Panc1 (cell line): ENCODE results near the gene HS3ST3A1. TPM values are rescaled to one million over a fixed set of nuclear protein-coding genes. Genes with fewer than 3 reads are reported as not detected.

ENCODE experiments used
- ATAC-seq: fragments of 200-7000 bp; cut with Tn5 transposase; 2 replicates; pipeline ENCODE4 v1.9.1; 2020; ENCODE audit warnings: mild to moderate bottlenecking, moderate library complexity
- BruUV-seq: library from RNA; stranded (reverse); fragments of 400-500 nt; replicated peaks from 2 replicates; lab custom pipeline; 2021; lab: Mats Ljungman, UMichigan
- CTCF ChIA-PET: fragments of 300-600 bp; sonication (Branson Sonifier 250); formaldehyde crosslinking; loops from one replicate; lab custom pipeline; 2022; ENCODE audit warnings: antibody characterized with exemption; lab: Charles Lee
- POLR2A ChIA-PET: fragments of 300-600 bp; sonication (Branson Sonifier 250); formaldehyde crosslinking; loops from one replicate; lab custom pipeline; 2022; ENCODE audit warnings: antibody characterized with exemption; lab: Charles Lee
- DNase-seq: peaks from one replicate; pipeline ENCODE4 v3.0.0-alpha.2; 2010; ENCODE audit warnings: low read depth, low spot score
- H3K27ac ChIP-seq: 2 replicates; pipeline ENCODE4 v1.5.1; 2011; ENCODE audit warnings: mild to moderate bottlenecking, low read length, inconsistent platforms
- H3K27me3 ChIP-seq: fragments of 200-500 bp; sonication (Bioruptor generic); 2 replicates; pipeline ENCODE4 v1.6.0; 2014; ENCODE audit warnings: low read length, inconsistent platforms; ENCODE audit not compliant: control insufficient read depth, insufficient read depth
- H3K36me3 ChIP-seq: fragments of 200-500 bp; sonication (Bioruptor generic); 2 replicates; pipeline ENCODE4 v1.5.1; 2014; ENCODE audit warnings: inconsistent platforms, mild to moderate bottlenecking, low read length, moderate library complexity; ENCODE audit not compliant: control insufficient read depth, insufficient read depth
- H3K4me1 ChIP-seq: 2 replicates; pipeline ENCODE4 v1.5.1; 2011; ENCODE audit warnings: inconsistent platforms, mild to moderate bottlenecking, low read length, moderate library complexity; ENCODE audit not compliant: control insufficient read depth, insufficient read depth
- H3K4me3 ChIP-seq, 2 experiments: 2 replicates each; pipeline ENCODE4 v1.5.1; 2011 to 2012; ENCODE audit warnings: low read depth in 2 of 2, low read length in 2 of 2, mild to moderate bottlenecking in 2 of 2, inconsistent platforms in 1 of 2, moderate library complexity in 1 of 2
- H3K9me3 ChIP-seq: fragments of 200-500 bp; sonication (Bioruptor generic); 2 replicates; pipeline ENCODE4 v1.5.1; 2014; ENCODE audit warnings: low read depth, mild to moderate bottlenecking, inconsistent platforms, low read length, moderate library complexity; ENCODE audit not compliant: control insufficient read depth, insufficient read depth
- CTCF ChIP-seq: fragments of 450-650 bp; IDR thresholded peaks from 2 replicates; pipeline ENCODE4 v1.5.1; 2017; ENCODE audit warnings: mild to moderate bottlenecking
- POLR2AphosphoS5 ChIP-seq: IDR thresholded peaks from 2 replicates; pipeline ENCODE4 v1.6.1; 2012; ENCODE audit warnings: mild to moderate bottlenecking, low read depth, low read length, moderate library complexity
- REST ChIP-seq, 2 experiments: IDR thresholded peaks; 2 replicates each; pipeline ENCODE4 v1.6.1; 2011 to 2012; ENCODE audit warnings: low read depth in 2 of 2, control low read depth in 1 of 2, low read length in 1 of 2, mild to moderate bottlenecking in 1 of 2, moderate library complexity in 1 of 2; ENCODE audit not compliant: insufficient read depth in 1 of 2
- SIN3A ChIP-seq: IDR thresholded peaks from 2 replicates; pipeline ENCODE4 v1.6.1; 2012; ENCODE audit warnings: low read depth, mild to moderate bottlenecking, low read length, moderate library complexity, borderline replicate concordance; ENCODE audit not compliant: insufficient read depth
- TCF7L2 ChIP-seq: IDR thresholded peaks from 2 replicates; pipeline ENCODE4 v1.6.1; 2011; ENCODE audit warnings: mild to moderate bottlenecking, low read depth, low read length, inconsistent platforms
- in situ Hi-C: cut with HindIII; loops from 2 replicates; pipeline ENCODE4 v1.10.0; 2016; ENCODE audit warnings: low sequenced_read_pairs, low pct_unique_long_range_greater_than_20kb
- intact Hi-C: fragments of 100-400 bp; cut with micrococcal nuclease; formaldehyde crosslinking; loops from one replicate; pipeline ENCODE4 v1.10.0; 2022; ENCODE audit not compliant: unreplicated experiment
- total RNA-seq: library from RNA; stranded (reverse); gene quantifications from one replicate; pipeline ENCODE4 v1.2.1, GENCODE V29; 2021; ENCODE audit not compliant: unreplicated experiment

Gene HS3ST3A1
- total RNA-seq, 1 experiment from 2014 or later, result 0.31 TPM

- ChIA-PET CTCF (no interaction called here), POLR2A (no interaction called here)
- H3K4me3 ChIP-seq, result no peak overlapping the region
- no peak overlapping the region for H3K27ac ChIP-seq
- no peaks in the 10 kb centered on the region for H3K36me3 ChIP-seq
- no peaks in the 10 kb centered on the region for H3K9me3 ChIP-seq
- in situ Hi-C loops, result no loop called here
- ATAC-seq (no peak), DNase-seq (no peak)
- TF ChIP-seq SIN3A (no peak), REST (IDR thresholded peaks at IDR 0.05; ENCODE audit: insufficient read depth in 1 of 2, low read depth in 2 of 2, low read length in 1 of 2) (no peak), POLR2AphosphoS5 (no peak), CTCF (no peak), TCF7L2 (no peak)
- no peaks in the 10 kb centered on the region for H3K4me1 ChIP-seq
- intact Hi-C loops, result no loop called here
- H3K27me3 ChIP-seq, result no peaks in the 10 kb centered on the region
- BruUV-seq, result no TSS peak
Measured at GRCh38 chr17:13544765-13545164, 57.0 kb downstream of the HS3ST3A1 start.

- H3K27ac ChIP-seq, result no peak overlapping the region
- ChIA-PET CTCF (no interaction called here), POLR2A (no interaction called here)
- intact Hi-C loops, result no loop called here
- H3K27me3 ChIP-seq, result no peaks in the 10 kb centered on the region
- H3K36me3 ChIP-seq, result no peaks in the 10 kb centered on the region
- DNase-seq, result no peak
- H3K9me3 ChIP-seq, result no peaks in the 10 kb centered on the region
- in situ Hi-C loops, result no loop called here
- ATAC-seq, result no peak
- BruUV-seq, result no TSS peak
- H3K4me3 ChIP-seq, result no peak overlapping the region
- TF ChIP-seq REST (IDR thresholded peaks at IDR 0.05; ENCODE audit: insufficient read depth in 1 of 2, low read depth in 2 of 2, low read length in 1 of 2) (no peak), SIN3A (no peak), TCF7L2 (no peak), CTCF (no peak), POLR2AphosphoS5 (no peak)
- no peaks in the 10 kb centered on the region for H3K4me1 ChIP-seq
Measured at GRCh38 chr17:13544292-13544691, 57.4 kb downstream of the HS3ST3A1 start.
